K562 (cell line): ENCODE data around the gene TUBB6. TPM values are rescaled to one million over a fixed set of nuclear protein-coding genes. Genes with fewer than 3 reads are reported as not detected.
A peak's percentile ranks its signal among the peaks of the same experiment; 100 is the strongest.

Experiments used
- CC2D1A ChIP-seq: fragments of 450-650 bp; IDR thresholded peaks from 2 replicates; pipeline ENCODE4 v1.6.1; 2017; ENCODE audit warnings: mild to moderate bottlenecking
- CGGBP1 ChIP-seq: fragments of 250-450 bp; sonication (Bioruptor Pico); IDR thresholded peaks from 2 replicates; pipeline ENCODE4 v1.9.0; 2021; ENCODE audit warnings: mild to moderate bottlenecking
- CHD4 ChIP-seq: fragments of 200-600 bp; sonication (generic); IDR thresholded peaks from 3 replicates; pipeline ENCODE4 v1.6.1; 2012; ENCODE audit warnings: low read depth, mild to moderate bottlenecking, mixed read lengths, low read length, inconsistent platforms; ENCODE audit not compliant: insufficient read depth, insufficient replicate concordance, poor library complexity, severe bottlenecking
- E2F8 ChIP-seq: fragments of 450-650 bp; IDR thresholded peaks from 2 replicates; pipeline ENCODE4 v1.7.1; 2018; ENCODE audit warnings: mild to moderate bottlenecking, low read depth; ENCODE audit not compliant: partially characterized antibody
- IRF9 ChIP-seq: fragments of 450-650 bp; IDR thresholded peaks from 2 replicates; pipeline ENCODE4 v1.6.1; 2016; ENCODE audit warnings: missing biosample characterization, missing genetic modification characterization
- KDM1A ChIP-seq, 2 experiments: fragments of 450-650 bp; IDR thresholded peaks; 2 replicates each; pipeline ENCODE4 v1.6.1; 2016; ENCODE audit warnings: mild to moderate bottlenecking in 2 of 2
- MCM7 ChIP-seq, 2 experiments: fragments of 450-650 bp; IDR thresholded peaks; 2 replicates each; pipeline ENCODE4 v1.6.1; 2016 to 2018
- MITF ChIP-seq: IDR thresholded peaks from 2 replicates; pipeline ENCODE4 v1.6.1; 2014; ENCODE audit warnings: antibody characterized with exemption
- POLR2B ChIP-seq: fragments of 450-650 bp; IDR thresholded peaks from 2 replicates; pipeline ENCODE4 v1.6.1; 2018; ENCODE audit warnings: low read depth; ENCODE audit not compliant: partially characterized antibody
- POLR2H ChIP-seq: IDR thresholded peaks from 2 replicates; pipeline ENCODE4 v1.6.1; 2016; ENCODE audit warnings: missing genetic modification characterization, low read depth, mild to moderate bottlenecking, control low read depth, missing compliant biosample characterization, moderate library complexity
- PURB ChIP-seq: sonication (generic); formaldehyde crosslinking; IDR thresholded peaks from 2 replicates; pipeline ENCODE4 v1.9.0; 2021; ENCODE audit warnings: low read depth, mild to moderate bottlenecking, missing genetic modification reagents
- RBM25 ChIP-seq: fragments of 200-400 bp; formaldehyde crosslinking; IDR thresholded peaks from 2 replicates; pipeline ENCODE4 v1.6.1; 2018; ENCODE audit warnings: low read length, low read depth, moderate library complexity; ENCODE audit not compliant: severe bottlenecking
- THRA ChIP-seq: fragments of 450-650 bp; IDR thresholded peaks from 2 replicates; pipeline ENCODE4 v1.6.1; 2017; ENCODE audit warnings: mild to moderate bottlenecking, moderate library complexity
- TRIM24 ChIP-seq, 2 experiments: fragments of 450-650 bp; IDR thresholded peaks; 2 replicates each; pipeline ENCODE4 v1.6.1; 2016
- ZFP30 ChIP-seq: fragments of 250-450 bp; sonication (Bioruptor Pico); IDR thresholded peaks from 2 replicates; pipeline ENCODE4 v1.8.0; 2022; ENCODE audit warnings: moderate library complexity, mild to moderate bottlenecking, inconsistent platforms, borderline replicate concordance
- ZFP36 ChIP-seq: fragments of 150-350 bp; IDR thresholded peaks from 2 replicates; pipeline ENCODE4 v1.6.1; 2018; ENCODE audit warnings: low read length, low read depth; ENCODE audit not compliant: partially characterized antibody
- ZNF23 ChIP-seq: fragments of 250-450 bp; sonication (Bioruptor Pico); IDR thresholded peaks from 2 replicates; pipeline ENCODE4 v1.4.0; 2020; ENCODE audit warnings: mild to moderate bottlenecking
- ZNF511 ChIP-seq: sonication (generic); formaldehyde crosslinking; IDR thresholded peaks from 2 replicates; pipeline ENCODE4 v1.8.0; 2022; ENCODE audit warnings: mild to moderate bottlenecking, missing genetic modification reagents
- ZNF584 ChIP-seq: fragments of 200-800 bp; sonication (Bioruptor generic); IDR thresholded peaks from 2 replicates; pipeline ENCODE4 v1.6.1; 2016; ENCODE audit warnings: low read depth, mild to moderate bottlenecking, missing genetic modification characterization, missing compliant biosample characterization
- ZNF75A ChIP-seq: fragments of 450-650 bp; formaldehyde crosslinking; IDR thresholded peaks from 2 replicates; pipeline ENCODE4 v1.4.0; 2020; ENCODE audit warnings: mild to moderate bottlenecking
- ZNF780A ChIP-seq: fragments of 250-450 bp; sonication (Bioruptor Pico); IDR thresholded peaks from 2 replicates; pipeline ENCODE4 v1.5.0; 2021; ENCODE audit warnings: mild to moderate bottlenecking
- ZSCAN32 ChIP-seq: fragments of 450-650 bp; formaldehyde crosslinking; IDR thresholded peaks from 2 replicates; pipeline ENCODE4 v1.4.0; 2020; ENCODE audit warnings: mild to moderate bottlenecking, moderate library complexity
- polyA plus RNA-seq, 8 experiments: library from polyadenylated mRNA; depleted of rRNA in 4 of 8; stranded (reverse) in 5 of 8; unstranded in 3 of 8; fragments of >200 nt; fragmentation: Nextera tagmentation in 2 of 8; fragmentation: Illumina TruSeq in 1 of 8; extraction: Ambion mirVana in 2 of 8; extraction: Trizol in 1 of 8; gene quantifications; 2 replicates each; pipeline versions ENCODE4 v1.2.1 to v1.2.3, GENCODE V29; 2011 to 2014; ENCODE audit warnings: inconsistent platforms in 1 of 8, missing spikeins in 1 of 8
- total RNA-seq, 7 experiments: library from RNA; depleted of rRNA in 6 of 7; stranded (reverse); fragments of >200 nt in 6 of 7; fragmentation: Illumina TruSeq in 2 of 7; extraction: Trizol in 2 of 7; gene quantifications; 2 replicates each; pipeline versions ENCODE4 v1.2.1 to v1.2.3, GENCODE V29; 2011 to 2021; ENCODE audit warnings: low replicate concordance in 1 of 7

The TUBB6 gene
- total and polyA plus RNA-seq, 9 of the 15 experiments (the other 6 are each of a cell fraction or from before 2014, with no cell fraction given), result 43.9 to 404 (median 81.1) TPM

- no peak for TF ChIP-seq POLR2H
- no peak for TF ChIP-seq RBM25
- TF ChIP-seq IRF9 (tag), result no peak
- no peak for TF ChIP-seq ZNF511 (CRISPR knock-in tag)
- TF ChIP-seq ZNF584 (CRISPR knock-in tag), result no peak
- TF ChIP-seq ZSCAN32, result no peak
- no peak for TF ChIP-seq TRIM24 (IDR thresholded peaks at IDR 0.05)
- no peak for TF ChIP-seq ZNF75A (CRISPR knock-in tag)
- no peak for TF ChIP-seq ZNF780A (CRISPR knock-in tag)
- TF ChIP-seq KDM1A (IDR thresholded peaks at IDR 0.05), result no peak
- no peak for TF ChIP-seq POLR2B
- TF ChIP-seq CC2D1A, result no peak
- no peak for TF ChIP-seq ZFP30 (CRISPR knock-in tag)
- TF ChIP-seq MITF, result 0 out of 2 replicates have a peak, but pooled peaks have one; percentile 29
- no peak for TF ChIP-seq ZNF23 (CRISPR knock-in tag)
- no peak for TF ChIP-seq E2F8
- TF ChIP-seq PURB (CRISPR knock-in tag), result no peak
- no peak for TF ChIP-seq CHD4
- TF ChIP-seq THRA, result no peak
- TF ChIP-seq MCM7 (IDR thresholded peaks at IDR 0.05), result no peak
- TF ChIP-seq CGGBP1, result no peak
- TF ChIP-seq ZFP36, result no peak
Observed at GRCh38 chr18:12287684-12288402, 20.2 kb upstream of the TUBB6 start (continued).
